ENCODE data around the gene SEC16A.

The SEC16A gene

DNA sequence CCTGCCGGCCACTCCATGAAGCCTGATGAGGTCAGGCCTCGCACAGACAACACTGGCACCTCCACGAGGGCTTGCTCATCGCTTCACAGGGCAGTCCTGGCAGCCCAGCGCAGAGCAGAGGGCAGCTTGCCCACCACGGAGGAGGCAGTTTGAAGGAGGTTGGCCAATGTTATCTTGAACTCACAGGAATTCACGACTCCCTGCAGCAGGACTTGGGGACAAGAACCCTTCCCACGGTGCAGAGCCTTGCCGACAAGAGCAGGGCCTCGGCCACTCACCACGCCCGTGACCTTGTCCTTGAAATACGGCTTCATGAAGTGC is 87.9 kb downstream of the SEC16A start:
- no peak for DNase-seq

GRCh38 chr9:136394312-136395019 is 88.4 kb downstream of the SEC16A start:
- DNase-seq = no peak

DNA sequence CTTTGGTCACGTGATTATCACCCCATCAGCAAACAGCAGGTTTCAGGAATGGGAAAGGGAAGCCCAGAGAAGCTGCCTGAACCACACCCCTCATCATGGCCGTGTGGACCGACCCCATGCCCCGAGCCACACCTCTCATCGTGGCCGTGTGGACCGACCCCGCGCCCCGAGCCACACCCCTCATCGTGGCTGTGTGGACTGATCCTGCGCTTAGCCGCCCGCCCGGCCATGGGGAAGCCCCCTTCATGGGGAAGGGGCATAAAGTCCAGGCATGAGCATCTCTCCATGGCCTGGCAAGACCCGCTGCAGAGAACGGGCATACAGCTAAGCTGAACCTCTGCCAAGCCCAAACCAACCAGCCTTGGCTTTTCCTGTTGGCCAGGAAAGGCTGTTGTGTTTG is 89.3 kb downstream of the SEC16A start:
- no peak for DNase-seq

GRCh38 chr9:136392538-136393449 is 90.0 kb downstream of the SEC16A start:
- no peak for DNase-seq

DNA sequence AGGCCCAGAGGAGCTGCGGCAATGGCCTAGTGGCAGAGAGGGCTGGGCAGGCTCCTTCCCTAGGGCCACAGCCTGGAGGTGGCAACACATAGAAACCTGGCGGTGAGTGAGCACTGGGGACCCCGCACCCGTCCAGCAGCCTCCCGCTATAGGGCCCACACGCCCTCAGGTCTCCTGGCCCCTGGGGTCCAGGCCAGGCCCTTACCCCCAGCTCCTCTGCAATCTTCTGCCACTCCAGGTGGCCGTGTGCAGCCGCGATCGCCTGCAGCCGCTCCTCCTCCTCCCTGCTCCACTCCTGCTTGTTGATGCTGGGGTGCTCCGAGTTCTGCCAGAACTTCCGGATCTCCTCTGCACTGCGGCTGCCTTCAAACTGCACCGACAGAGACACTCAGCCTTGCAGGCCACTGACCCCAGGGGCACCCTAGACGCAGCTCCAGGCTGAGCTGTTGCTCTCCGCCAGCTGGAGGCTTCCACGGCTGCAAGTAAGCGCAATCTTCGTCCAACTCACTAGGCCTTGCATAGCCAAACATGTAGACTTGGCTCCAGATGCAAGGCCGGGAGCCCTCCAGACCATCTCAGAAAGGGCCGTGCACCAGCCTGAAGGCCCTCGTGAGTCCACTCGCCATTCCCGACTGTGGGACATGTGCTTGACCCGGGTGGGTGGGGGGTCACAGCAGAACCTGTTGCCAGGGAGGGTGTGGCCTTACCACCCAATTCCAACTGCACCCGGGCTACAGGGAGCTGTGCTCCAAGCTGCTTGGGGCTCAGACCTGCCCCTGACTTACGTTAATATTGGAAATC is 90.9 kb downstream of the SEC16A start:
- no peak for DNase-seq

Measured in stimulated activated CD8-positive, alpha-beta memory T cell treated with anti-CD3 and anti-CD28 coated beads, Interleukin-4, amount 100 ng/mL, for 48 hours (primary cell).